Measurements from ENCODE around the gene GALNT7.

GALNT7 gene

DNA sequence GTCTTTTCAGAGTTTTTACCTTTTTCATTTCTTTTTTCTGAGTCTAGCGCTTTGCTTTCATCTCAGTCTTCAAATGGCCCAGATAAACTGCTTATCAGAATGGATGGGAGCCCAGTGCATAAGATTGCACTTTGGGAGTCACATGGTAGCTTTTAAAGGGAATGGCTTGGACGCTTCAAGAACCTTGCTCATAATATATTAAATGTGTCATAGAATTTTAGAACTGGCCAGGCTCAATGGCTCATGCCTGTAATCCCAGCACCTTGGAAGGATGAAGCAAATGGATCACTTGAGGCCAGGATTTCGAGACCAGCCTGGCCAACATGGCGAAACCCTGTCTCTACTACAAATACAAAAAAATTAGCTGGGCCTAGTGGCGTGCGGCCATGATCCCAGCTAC lies 97.1 kb downstream of the GALNT7 start:
- no peak for DNase-seq (ENCODE audit: low spot score)

DNA sequence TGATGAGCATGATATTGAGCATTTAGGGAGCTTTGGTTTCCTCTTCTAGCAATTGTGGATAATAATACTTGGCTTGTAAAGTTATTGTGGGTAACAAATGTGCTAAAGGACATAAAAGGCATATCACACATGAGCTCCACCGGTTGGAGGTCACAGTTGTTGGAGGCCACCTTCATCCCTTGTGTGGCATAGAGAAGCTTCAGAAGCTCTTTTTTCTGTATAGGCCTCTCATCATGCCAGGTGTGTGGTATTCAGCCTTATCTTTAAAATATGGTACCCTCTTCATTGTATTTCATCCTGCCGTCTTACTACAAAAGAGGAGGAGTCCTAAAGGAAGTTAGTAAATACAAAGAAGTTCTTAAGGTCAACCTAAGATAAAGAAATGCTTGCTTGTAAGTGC lies 99.1 kb downstream of the GALNT7 start:
- no peak for DNase-seq (ENCODE audit: low spot score)

DNA sequence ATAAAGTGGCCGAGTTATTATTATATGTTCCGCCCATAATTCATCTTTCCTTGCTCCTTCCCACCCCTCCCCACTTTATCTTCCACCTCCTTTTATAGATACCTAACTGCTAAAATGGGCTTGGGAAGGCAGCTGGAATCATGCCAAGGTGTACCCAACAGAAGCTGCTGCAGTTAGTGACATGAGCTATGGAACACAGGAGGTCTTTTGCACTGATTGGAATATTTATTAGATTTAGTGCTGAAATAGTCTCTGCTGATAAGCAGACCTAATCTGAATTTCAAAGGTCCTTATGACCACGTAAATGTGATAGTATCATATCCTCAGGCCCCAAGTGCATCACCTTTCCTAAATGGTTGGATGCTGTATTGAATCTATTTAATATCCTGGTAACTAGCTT lies 100.7 kb downstream of the GALNT7 start:
- no peak for DNase-seq (ENCODE audit: low spot score)

DNA sequence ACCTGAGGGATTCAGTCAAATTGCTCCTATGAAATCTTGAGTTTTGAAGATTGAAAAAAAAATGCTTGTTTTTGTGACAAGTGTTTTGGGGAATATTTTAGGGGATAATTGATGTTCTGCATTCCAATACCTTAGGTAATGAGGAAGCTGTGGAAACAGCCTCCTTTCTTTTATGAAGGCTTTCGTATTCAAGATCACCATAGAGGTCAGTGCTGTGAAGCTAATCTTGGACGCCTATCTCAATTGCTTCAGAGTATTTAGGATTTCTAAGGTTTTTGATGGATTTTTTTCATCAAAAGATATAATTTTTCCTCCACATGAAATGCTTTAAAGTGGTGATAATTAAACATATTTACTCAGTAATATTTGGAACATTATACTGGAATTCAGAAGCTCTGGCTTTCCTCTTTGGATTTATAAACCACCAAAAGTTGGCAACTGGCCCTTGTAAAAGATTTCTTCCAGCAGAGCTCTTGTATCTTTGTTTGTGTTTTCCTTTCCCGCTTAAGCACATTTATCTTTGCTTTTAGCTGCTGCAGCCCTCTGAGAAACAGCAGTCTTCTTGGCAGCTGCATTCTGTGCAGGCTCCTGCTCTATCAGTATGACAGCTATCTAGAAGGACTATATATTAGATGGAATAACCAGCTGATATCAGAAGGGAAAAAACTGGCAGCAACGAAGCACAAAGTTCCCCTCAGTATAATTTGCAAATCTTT lies 101.9 kb downstream of the GALNT7 start:
- no peak for DNase-seq (ENCODE audit: low spot score)

DNA sequence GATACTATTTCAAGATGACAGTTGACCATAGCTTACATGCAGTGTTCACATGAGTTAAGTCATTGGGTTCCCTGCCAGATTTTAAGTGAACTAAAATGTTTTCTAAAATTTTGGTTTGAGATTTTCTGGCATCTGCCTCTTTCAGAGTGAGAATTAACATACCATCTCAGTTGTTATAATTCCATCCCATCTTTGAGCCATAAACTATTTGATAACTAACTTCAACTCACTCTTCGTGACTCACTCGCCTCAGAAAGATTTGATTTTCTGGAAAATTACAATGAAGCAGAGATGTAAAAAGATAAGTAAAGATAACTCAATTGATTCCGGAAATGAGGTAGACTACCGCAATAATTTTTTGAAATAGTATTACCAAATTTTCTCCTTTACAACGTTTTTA lies 103.7 kb downstream of the GALNT7 start:
- DNase-seq (ENCODE audit: low spot score): no peak

DNA sequence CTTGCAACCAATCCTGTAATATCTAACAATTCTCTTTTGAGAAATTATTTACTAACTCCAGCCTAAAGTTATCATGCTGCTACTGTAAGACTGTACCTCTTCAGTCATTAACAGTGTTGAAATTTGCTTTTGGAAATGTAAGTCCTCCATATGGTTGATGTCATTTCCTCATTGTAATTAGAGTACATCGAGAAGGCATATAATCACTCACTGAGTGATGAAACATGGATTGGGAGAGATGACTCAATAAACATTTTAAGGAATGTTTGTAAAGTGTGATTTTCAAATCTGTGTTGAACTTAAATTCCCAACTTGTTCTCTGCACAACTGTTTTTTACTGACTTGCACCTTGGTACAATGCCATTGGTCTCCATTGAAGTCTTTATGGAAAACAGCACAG lies 104.4 kb downstream of the GALNT7 start:
- no peak for DNase-seq (ENCODE audit: low spot score)

DNA sequence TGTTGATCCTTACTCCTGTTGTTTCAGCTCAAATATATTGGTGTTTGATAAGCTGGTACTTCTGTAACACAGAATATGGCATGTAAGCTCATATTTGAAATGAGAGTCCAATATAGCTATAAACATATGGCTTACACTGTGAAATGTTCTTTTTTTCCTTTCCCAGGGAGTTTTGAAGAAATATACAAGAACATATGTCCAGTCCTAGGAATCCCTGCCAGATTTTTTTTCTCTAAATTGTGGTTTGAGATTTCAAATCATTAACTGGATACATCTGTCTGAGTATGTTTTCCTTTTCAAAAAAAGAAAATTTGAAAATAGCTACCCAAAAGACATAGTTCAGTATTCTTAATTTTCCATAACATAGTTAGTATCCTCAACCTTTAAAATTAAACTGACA lies 105.3 kb downstream of the GALNT7 start:
- no peak for DNase-seq (ENCODE audit: low spot score)

DNA sequence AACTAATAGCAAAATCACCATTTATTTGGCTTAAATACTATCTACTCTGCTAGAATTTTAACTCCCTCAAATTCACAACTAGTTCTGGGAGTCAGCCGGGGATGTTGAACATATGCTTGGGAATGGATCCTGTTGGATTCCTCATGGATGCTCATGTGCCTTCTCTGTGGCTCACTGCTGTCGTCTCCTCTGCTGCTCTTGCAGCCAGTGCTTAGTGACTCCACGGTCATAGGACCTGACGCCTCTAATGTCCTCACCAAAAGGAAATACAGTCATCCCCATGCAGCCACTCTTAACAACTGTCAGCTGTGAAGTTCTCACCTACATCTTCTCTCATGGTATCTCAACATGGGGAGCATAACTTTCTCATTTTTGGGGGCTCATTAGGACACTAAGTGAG lies 106.1 kb downstream of the GALNT7 start:
- no peak for DNase-seq (ENCODE audit: low spot score)

DNA sequence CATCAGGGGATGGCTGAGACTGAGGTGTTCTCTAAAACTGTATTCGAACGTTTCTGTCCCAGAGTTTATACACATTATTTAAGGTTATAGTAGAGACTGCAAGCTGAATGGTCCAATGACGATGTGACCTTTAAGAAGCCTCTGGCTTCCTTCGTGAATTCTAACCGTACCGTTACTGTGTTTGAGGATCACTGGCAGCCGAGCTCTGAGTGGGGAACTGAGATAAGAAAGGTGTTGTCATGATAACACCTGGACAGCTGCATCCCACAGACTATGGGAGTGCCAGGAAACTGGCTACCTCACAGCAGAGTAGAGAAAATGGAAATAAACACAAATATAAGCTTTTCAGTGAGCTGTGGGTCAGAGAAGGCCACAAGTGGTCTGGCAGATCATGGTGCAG lies 106.5 kb downstream of the GALNT7 start:
- DNase-seq (ENCODE audit: low spot score): no peak

DNA sequence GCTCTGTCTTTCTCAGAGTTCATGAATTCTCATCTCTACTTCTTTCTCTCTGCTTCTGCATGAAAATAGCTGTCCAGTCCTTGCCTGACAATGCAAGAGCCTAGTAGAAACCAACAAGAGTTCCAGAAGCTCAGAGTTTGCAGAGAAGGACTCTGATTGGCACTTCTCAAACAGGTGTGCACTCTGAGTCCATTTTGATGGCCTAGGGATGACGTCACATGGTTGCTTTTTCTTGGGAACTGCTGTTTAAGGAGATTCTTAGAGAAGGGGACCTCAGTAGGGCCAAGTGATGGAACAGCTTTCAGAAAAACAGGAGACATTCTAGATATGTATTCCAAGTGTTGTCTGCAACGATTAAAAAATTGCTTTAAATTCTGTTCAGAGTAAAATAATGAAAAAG lies 108.7 kb downstream of the GALNT7 start:
- no peak for DNase-seq (ENCODE audit: low spot score)

DNA sequence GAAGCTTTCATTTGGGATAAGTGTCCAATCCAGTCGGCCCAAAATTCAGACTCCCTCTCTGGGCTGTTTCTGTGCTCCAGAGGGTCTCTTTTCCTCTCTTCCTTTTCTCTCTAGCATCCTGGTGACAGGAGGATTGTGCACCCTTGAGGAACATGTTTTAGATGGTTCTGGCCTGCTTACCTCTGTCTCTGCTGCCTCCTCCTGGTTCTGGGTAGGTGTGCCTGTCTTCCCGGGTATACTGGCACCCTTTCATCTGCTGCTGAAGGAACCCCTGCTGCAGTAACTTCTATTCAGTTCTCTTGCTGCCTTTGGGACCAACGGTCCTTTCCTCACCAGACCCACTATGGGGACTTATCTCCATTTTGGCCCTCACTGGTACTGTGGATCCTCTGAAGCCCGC lies 112.4 kb downstream of the GALNT7 start:
- no peak for DNase-seq (ENCODE audit: low spot score)

DNA sequence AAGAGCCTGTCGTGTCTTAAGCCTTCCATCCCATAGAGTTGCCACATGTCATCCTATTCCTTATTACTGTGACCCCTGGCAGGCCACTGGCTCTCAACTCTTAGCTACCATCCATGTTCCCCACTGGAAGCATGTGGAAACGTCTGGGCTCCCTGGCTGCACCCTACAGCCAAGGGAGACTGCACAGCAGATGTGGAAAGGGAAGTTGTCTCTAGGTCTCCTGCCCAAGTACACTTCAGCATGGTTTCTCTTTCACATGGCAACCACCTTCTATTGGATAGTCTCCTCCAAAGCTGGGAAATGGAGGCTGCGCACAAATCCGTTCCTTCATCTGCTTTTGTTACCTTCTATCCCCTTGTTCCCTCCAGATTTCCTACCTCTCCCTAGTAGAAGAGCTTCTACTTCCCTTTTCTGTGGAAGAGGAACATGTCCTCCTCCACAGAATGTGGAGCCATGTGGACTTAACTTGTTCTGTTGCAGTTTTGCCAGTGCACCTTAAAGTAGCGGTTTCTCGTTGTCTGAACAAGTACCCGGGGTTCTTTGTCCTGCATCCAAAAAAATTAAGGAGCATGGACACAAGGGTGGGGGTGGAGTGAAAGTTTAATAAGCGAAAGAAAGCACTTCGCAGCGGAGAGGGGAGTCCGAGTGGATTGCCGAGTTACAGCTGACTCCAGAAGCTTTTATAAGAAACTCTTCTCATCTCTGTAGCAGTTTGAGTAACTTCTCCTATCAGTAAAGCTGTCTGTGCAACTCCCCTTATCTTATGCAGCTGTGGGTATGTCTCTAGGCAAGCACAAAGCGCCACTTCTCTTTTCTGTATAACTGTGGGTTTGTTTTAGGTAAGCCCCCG lies 113.0 kb downstream of the GALNT7 start:
- DNase-seq (ENCODE audit: low spot score): no peak

DNA sequence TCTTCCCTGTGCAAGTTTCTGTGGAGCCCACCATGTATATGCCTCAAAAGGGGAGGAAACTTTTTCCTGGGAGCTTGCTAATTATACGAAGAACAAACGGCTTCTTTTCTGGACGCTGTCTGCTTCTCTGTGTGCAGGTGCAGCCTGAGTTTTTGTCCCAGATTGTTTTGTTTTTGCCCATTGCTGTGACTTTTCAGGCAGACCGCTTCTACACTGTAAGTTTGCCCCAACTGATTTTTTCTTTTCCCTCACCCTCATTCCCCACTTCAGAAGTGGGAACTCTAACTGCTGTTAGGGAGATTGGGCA lies 113.6 kb downstream of the GALNT7 start:
- no peak for DNase-seq (ENCODE audit: low spot score)

DNA sequence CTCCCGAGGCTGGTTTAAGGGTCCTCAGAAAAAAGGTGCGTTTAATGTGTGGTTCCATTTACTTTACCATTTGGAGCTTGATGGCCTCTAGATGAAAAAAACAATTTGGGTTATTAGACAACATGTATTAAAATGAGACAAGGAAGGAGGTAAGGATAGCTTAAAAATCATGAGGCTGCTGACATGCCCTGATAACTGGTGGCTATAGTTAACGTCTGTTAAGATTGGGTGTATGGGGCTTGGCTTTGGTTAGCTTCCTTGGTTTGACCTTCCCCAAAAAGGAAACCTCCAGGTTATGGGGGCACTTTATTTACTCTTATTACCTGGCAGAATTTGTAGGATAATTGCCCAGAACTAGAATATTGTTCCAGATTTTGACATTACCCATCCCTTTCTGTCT lies 114.0 kb downstream of the GALNT7 start:
- no peak for DNase-seq (ENCODE audit: low spot score)

DNA sequence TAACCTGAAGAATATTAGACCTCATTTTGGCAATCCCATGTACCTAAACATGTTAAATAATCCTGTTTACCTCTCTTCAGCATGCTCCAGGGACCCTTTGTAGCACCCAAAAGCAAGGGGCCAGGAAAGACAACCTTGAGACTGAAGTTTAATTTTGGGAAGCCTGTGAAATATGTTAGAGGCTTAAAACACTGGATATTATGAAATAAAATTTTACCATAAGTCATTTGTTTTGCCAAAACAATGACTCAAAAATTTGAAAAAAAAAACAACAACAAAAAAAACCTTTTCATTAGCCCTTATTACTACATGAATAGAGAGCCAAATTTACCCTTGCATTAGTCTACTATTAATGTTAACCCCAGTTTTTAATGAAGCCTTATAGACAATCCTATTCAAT lies 115.9 kb downstream of the GALNT7 start:
- no peak for DNase-seq (ENCODE audit: low spot score)

DNA sequence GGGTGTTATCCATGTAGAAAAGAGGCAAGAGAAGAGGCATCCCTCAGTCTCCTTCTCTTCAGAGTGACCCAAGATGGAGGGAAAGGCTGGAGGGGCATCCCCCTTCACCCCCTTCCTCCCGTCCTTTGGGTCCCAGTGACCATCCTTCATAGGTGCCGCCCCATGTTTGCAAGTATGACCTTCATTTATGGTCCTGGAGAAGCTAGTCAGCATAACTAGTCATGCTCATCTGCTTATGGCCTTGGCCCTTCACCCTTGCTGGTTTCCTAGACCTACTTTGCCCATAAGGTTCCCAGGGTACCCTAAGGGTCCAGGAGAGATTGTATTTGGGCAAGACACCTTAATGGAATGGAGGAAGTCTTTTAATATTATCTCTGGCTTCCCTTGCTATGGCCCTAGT lies 118.9 kb downstream of the GALNT7 start:
- DNase-seq (ENCODE audit: low spot score): no peak

DNA sequence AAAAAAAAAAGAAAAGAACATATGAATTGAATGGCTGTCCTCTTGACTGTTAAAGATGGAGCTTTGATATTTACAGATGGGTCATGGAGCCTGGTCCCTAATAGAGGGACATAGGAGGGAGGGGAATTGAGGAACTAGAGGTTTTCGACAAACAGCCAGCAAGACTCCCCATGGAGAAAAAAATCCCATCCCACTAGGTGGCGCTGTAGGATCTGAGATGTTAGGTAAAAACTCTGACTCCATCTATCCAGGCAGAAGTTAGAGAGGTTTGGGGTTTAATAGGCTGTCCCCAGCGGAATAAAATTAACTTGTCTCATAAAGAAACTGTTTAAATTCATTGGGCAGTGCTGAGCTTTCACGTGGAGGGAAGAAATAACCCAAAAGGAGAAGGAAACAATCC lies 119.7 kb downstream of the GALNT7 start:
- peak; percentile 57 for DNase-seq (ENCODE audit: low spot score)

DNA sequence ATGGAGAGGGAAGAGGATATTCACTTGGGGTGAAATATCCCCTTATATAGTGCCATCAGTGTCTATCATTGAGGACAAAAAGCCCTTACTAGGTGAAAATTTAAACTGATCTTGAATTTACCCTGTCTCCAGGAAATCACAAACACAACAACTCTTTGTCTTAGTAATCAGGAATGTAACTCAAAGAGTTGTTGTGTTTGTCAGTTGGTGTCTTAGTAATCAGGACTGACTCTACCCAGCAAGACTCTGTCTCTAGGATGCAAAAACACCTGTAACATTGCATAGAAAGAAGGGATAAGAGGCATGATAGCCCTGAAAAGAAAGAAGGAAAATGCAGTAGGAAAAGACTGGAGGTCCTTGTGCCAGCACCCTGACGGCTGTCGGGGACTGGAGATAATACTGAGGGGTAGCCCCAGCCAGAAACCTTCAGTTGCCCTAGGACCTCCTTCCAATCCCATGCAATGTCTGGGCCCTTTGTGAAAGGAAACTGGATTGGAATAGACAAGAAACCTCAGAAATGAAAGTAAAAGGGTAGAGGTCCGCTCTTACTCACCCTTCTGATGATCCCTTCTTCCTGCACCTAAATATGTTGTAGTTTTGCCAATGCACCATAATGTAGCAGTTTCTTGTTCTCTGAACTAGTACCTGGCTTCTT lies 120.2 kb downstream of the GALNT7 start:
- no peak for DNase-seq (ENCODE audit: low spot score)

DNA sequence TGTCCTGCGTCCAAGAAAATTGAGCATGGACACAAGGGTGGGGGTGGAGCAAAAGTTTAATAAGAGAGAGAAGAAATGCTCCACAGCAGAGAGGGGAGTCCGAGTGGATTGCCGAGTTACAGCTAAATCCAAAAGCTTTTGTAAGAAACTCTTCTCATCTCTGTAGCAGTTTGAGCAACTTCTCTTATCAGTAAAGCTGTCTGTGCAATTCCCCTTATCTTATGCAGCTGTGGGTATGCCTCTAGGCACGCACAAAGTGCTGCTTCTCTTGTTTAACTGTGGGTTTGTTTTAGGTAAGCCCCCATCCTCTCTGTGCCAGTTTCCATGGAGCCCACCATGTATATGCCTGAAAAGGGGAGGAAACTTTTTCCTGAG lies 120.7 kb downstream of the GALNT7 start:
- no peak for DNase-seq (ENCODE audit: low spot score)

DNA sequence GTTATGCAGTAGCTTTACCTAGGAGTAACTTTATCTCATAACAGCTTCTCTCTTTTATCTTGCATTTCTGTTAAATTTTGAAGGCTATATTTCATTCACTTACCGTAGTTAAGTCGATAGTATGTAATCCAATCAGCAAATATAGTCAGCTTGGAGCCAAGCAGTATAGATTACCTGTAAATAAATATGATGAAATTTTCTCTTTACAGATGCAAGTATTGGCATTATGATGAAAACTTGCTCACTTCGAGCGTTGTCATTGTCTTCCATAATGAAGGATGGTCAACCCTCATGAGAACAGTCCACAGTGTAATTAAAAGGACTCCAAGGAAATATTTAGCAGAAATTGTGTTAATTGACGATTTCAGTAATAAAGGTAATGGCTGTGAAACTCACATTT lies 123.3 kb downstream of the GALNT7 start:
- DNase-seq (ENCODE audit: low spot score): no peak

DNA sequence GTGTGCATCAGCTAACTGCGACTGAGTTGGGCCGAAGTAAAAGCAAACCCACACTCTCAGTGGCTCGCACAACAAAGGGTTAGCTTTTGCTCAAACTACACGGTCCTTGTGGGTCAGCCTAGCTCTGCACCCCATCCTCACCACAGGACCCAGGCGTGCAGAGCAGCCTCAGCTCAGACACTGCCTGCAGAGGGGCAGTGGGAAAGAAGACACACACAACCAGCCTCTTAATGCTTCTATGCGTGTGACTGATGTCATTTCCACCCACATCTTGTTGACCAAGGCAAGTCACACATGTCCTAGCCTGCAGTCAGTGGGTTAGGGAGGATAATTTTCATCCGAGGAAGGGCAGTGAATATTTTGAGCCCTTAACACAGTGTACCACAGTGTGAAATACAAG lies 125.1 kb downstream of the GALNT7 start:
- DNase-seq (ENCODE audit: low spot score): no peak

DNA sequence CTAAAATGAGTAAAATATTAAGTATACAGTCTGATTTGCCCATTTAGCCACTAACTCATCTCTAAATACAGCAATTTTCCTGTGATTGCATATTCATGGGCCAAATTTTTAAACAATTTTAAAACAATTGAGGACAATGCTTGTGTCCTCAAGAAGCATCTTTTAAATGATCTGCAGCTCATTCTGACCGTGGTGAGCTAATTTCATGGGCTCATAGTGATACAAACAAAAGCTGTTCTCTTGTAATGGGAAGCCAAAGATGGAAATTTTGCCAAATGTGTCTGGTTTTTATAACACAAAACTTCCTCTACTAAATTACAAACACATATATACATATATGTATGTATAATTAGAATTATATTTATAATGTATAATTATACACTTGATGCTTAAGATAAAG lies 125.8 kb downstream of the GALNT7 start:
- DNase-seq (ENCODE audit: low spot score): no peak

DNA sequence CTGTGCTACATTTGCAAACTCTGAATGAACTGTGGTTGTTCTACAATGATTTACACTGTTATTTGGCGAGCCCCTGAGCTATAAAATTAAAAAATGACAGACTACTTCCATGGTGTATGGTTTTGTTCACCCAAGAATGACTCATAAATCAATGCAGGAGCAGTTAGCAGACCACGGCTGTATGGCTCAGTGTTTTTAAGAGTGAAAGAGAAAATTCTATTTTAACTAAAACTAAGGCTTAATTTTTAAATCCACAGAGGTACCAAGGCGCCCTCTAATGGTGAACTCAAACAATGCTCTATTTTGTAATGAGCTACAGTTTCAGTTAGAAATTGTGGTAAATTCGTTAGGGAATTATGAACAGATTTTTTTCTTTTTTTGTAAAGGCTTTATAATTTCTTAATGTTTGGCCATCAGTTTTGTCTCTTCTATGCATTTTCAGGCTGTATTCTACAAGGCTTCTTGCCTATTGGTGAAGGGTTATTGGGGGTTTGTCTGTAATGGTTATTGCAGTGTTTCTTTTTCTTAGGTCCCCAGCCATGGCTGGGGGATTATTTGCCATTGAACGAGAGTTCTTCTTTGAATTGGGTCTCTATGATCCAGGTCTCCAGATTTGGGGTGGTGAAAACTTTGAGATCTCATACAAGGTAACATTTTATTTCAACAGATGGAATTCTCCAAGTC lies 133.0 kb downstream of the GALNT7 start:
- DNase-seq (ENCODE audit: low spot score): peak; percentile 19

Measured in CD4-positive, alpha-beta T cell treated with Interleukin-6 at 100 ng/mL for 8 hours (primary cell).